GM23338 (cell line): ENCODE results near the gene DFFB. TPM values are rescaled to one million over a fixed set of nuclear protein-coding genes. Genes with fewer than 3 reads are reported as not detected.

Source experiments
- ATAC-seq: fragments of 200-7000 bp; cut with Tn5 transposase; 3 replicates; pipeline ENCODE4 v1.9.1; 2020
- DNase-seq: peaks from one replicate; pipeline ENCODE4 v3.0.0-alpha.2; 2015; ENCODE audit warnings: low spot score
- H2AFZ ChIP-seq: fragments of 200-600 bp; sonication (generic); 2 replicates; pipeline ENCODE4 v1.8.0; 2016; ENCODE audit warnings: antibody characterized with exemption, mild to moderate bottlenecking, moderate library complexity
- H3F3A ChIP-seq: fragments of 200-600 bp; sonication (generic); replicated peaks from 2 replicates; pipeline ENCODE4 v1.8.0; 2017; ENCODE audit warnings: antibody characterized with exemption, mixed run types, low read depth
- H3K27ac ChIP-seq: fragments of 200-600 bp; sonication (generic); 2 replicates; pipeline ENCODE4 v1.6.1; 2016; ENCODE audit warnings: low read depth
- H3K27me3 ChIP-seq: fragments of 200-600 bp; sonication (generic); 2 replicates; pipeline ENCODE4 v1.8.0; 2016; ENCODE audit warnings: mild to moderate bottlenecking, mixed run types, moderate library complexity; ENCODE audit not compliant: insufficient read depth
- H3K36me3 ChIP-seq: fragments of 200-600 bp; sonication (generic); 2 replicates; pipeline ENCODE4 v1.8.0; 2016; ENCODE audit warnings: mild to moderate bottlenecking; ENCODE audit not compliant: insufficient read depth
- H3K4me1 ChIP-seq: fragments of 200-600 bp; sonication (generic); 2 replicates; pipeline ENCODE4 v1.8.0; 2016; ENCODE audit warnings: mild to moderate bottlenecking, moderate library complexity; ENCODE audit not compliant: insufficient read depth
- H3K4me2 ChIP-seq: fragments of 200-600 bp; sonication (generic); 2 replicates; pipeline ENCODE4 v1.7.1; 2017; ENCODE audit warnings: mixed run types
- H3K4me3 ChIP-seq: fragments of 200-600 bp; sonication (generic); 2 replicates; pipeline ENCODE4 v1.6.1; 2016; ENCODE audit warnings: mixed run types
- H3K79me2 ChIP-seq: fragments of 200-600 bp; sonication (generic); replicated peaks from 2 replicates; pipeline ENCODE4 v1.8.0; 2017; ENCODE audit warnings: mild to moderate bottlenecking; ENCODE audit not compliant: insufficient read depth
- H3K9me2 ChIP-seq: fragments of 200-600 bp; sonication (generic); 2 replicates; pipeline ENCODE4 v1.8.0; 2017; ENCODE audit not compliant: insufficient read depth
- H4K20me1 ChIP-seq: fragments of 200-600 bp; sonication (generic); replicated peaks from 2 replicates; pipeline ENCODE4 v1.8.0; 2017; ENCODE audit warnings: mild to moderate bottlenecking; ENCODE audit not compliant: insufficient read depth
- H3K27ac Mint-ChIP-seq: 2 replicates; pipeline ENCODE4 v1.8.0; 2020; ENCODE audit warnings: inconsistent platforms, mild to moderate bottlenecking, moderate library complexity, mixed read lengths
- H3K27me3 Mint-ChIP-seq: 3 replicates; pipeline ENCODE4 v1.8.0; 2022; ENCODE audit warnings: low read depth, mild to moderate bottlenecking, moderate library complexity, mixed read lengths, inconsistent platforms; ENCODE audit not compliant: insufficient read depth, poor library complexity
- H3K36me3 Mint-ChIP-seq: 3 replicates; pipeline ENCODE4 v1.8.0; 2021; ENCODE audit warnings: low read depth, mild to moderate bottlenecking, inconsistent platforms, moderate library complexity, mixed read lengths
- H3K4me1 Mint-ChIP-seq: 3 replicates; pipeline ENCODE4 v1.8.0; 2020; ENCODE audit warnings: mild to moderate bottlenecking, inconsistent platforms, mixed read lengths
- H3K4me3 Mint-ChIP-seq: 3 replicates; pipeline ENCODE4 v1.8.0; 2021; ENCODE audit warnings: moderate library complexity, mild to moderate bottlenecking, inconsistent platforms, mixed read lengths
- H3K9me3 Mint-ChIP-seq: 3 replicates; pipeline ENCODE4 v1.8.0; 2020; ENCODE audit warnings: moderate library complexity, mild to moderate bottlenecking, inconsistent platforms, mixed read lengths
- CREB1 ChIP-seq: fragments of 250-450 bp; sonication (Bioruptor Pico); IDR thresholded peaks from 2 replicates; pipeline ENCODE4 v1.5.0; 2020; ENCODE audit warnings: low read depth, mild to moderate bottlenecking, moderate library complexity
- CTCF ChIP-seq, 2 experiments: fragments of 200-600 bp in 1 of 2; sonication (generic) in 1 of 2; conservative IDR thresholded peaks; 2 replicates each; pipeline versions ENCODE4 v1.5.1 to v1.6.1; 2016 to 2017; ENCODE audit warnings: antibody characterized with exemption in 2 of 2, low read depth in 2 of 2, mild to moderate bottlenecking in 2 of 2, moderate library complexity in 1 of 2
- ETS1 ChIP-seq: IDR thresholded peaks from 2 replicates; pipeline ENCODE4 v1.6.1; 2016; ENCODE audit warnings: antibody characterized with exemption
- EZH2 ChIP-seq: fragments of 200-600 bp; sonication (generic); IDR thresholded peaks from one replicate; pipeline ENCODE4 v1.8.0; 2017; ENCODE audit warnings: antibody characterized with exemption, mild to moderate bottlenecking, low read depth; ENCODE audit not compliant: unreplicated experiment
- EZH2phosphoT487 ChIP-seq: fragments of 200-600 bp; sonication (generic); IDR thresholded peaks from one replicate; pipeline ENCODE4 v1.8.1; 2018; ENCODE audit warnings: antibody characterized with exemption; ENCODE audit not compliant: unreplicated experiment
- JUNB ChIP-seq: IDR thresholded peaks from one replicate; pipeline ENCODE4 v1.6.1; 2016; ENCODE audit warnings: antibody characterized with exemption; ENCODE audit not compliant: unreplicated experiment
- NANOG ChIP-seq: IDR thresholded peaks from 2 replicates; pipeline ENCODE4 v1.6.1; 2016; ENCODE audit warnings: antibody characterized with exemption, borderline replicate concordance
- POLR2AphosphoS5 ChIP-seq: IDR thresholded peaks from 2 replicates; pipeline ENCODE4 v1.6.1; 2016; ENCODE audit warnings: antibody characterized with exemption, low read depth
- REST ChIP-seq: IDR thresholded peaks from one replicate; pipeline ENCODE4 v1.6.1; 2018; ENCODE audit warnings: antibody characterized with exemption; ENCODE audit not compliant: unreplicated experiment
- STAT1 ChIP-seq: IDR thresholded peaks from one replicate; pipeline ENCODE4 v1.6.1; 2016; ENCODE audit warnings: antibody characterized with exemption; ENCODE audit not compliant: unreplicated experiment
- ZNF114 ChIP-seq: fragments of 250-450 bp; sonication (Bioruptor Pico); IDR thresholded peaks from 2 replicates; pipeline ENCODE4 v1.5.0; 2020; ENCODE audit warnings: mild to moderate bottlenecking, moderate library complexity
- ZNF331 ChIP-seq: fragments of 250-450 bp; sonication (Bioruptor Pico); IDR thresholded peaks from 2 replicates; pipeline ENCODE4 v1.5.0; 2020; ENCODE audit warnings: low read depth, mild to moderate bottlenecking, moderate library complexity
- ZNF462 ChIP-seq: fragments of 250-450 bp; sonication (Bioruptor Pico); IDR thresholded peaks from 2 replicates; pipeline ENCODE4 v1.5.0; 2020; ENCODE audit warnings: mild to moderate bottlenecking, moderate library complexity
- polyA plus RNA-seq: library from polyadenylated mRNA; unstranded; fragments of >200 nt; fragmentation: Nextera tagmentation; extraction: Ambion mirVana; gene quantifications from 2 replicates; pipeline ENCODE4 v1.2.1, GENCODE V29; 2016
- total RNA-seq: library from RNA; depleted of rRNA; stranded (reverse); fragments of >200 nt; shearing (Covaris generic); gene quantifications from 2 replicates; pipeline ENCODE4 v1.2.3, GENCODE V29; 2014

The DFFB gene
- total and polyA plus RNA-seq, 2 experiments from 2014 or later: 6.5 to 18.1 TPM

GRCh38 chr1:3881193-3881480 lies 23.9 kb downstream of the DFFB start:
- no peak overlapping the region for H2AFZ ChIP-seq
- no peaks in the 10 kb centered on the region for H3K4me1 ChIP-seq
- no peaks in the 10 kb centered on the region for H3K27me3 ChIP-seq
- Mint-ChIP-seq H3K9me3 (peaks cover 18% of the 10 kb centered on the region), H3K27me3 (peaks cover 4% of the 10 kb centered on the region), H3K27ac (no peak overlapping the region), H3K36me3 (peaks cover 25% of the 10 kb centered on the region), H3K4me1 (no peaks in the 10 kb centered on the region), H3K4me3 (no peak overlapping the region)
- no peaks in the 10 kb centered on the region for H3K79me2 ChIP-seq
- DNase-seq: no peak
- H3K36me3 ChIP-seq: no peaks in the 10 kb centered on the region
- H3K4me3 ChIP-seq: no peak overlapping the region
- TF ChIP-seq CTCF (conservative IDR thresholded peaks at IDR 0.05; ENCODE audit: low read depth in 2 of 2): no peak
- TF ChIP-seq ETS1: no peak
- no peak for TF ChIP-seq STAT1
- TF ChIP-seq CREB1 (CRISPR knock-in tag): no peak
- TF ChIP-seq POLR2AphosphoS5: no peak
- TF ChIP-seq EZH2: no peak
- no peak for TF ChIP-seq ZNF462 (CRISPR knock-in tag)
- TF ChIP-seq REST: no peak
- TF ChIP-seq NANOG: no peak
- no peak for TF ChIP-seq ZNF114 (CRISPR knock-in tag)
- no peak for TF ChIP-seq ZNF331 (CRISPR knock-in tag)
- no peak for TF ChIP-seq JUNB
- no peak for TF ChIP-seq EZH2phosphoT487
- no peaks in the 10 kb centered on the region; the same call in 1 of the 2 replicates for H3K9me2 ChIP-seq
- H3F3A ChIP-seq: no peaks in the 10 kb centered on the region
- no peak overlapping the region for H3K27ac ChIP-seq
- H4K20me1 ChIP-seq: no peaks in the 10 kb centered on the region
- no peak for ATAC-seq
- no peak overlapping the region for H3K4me2 ChIP-seq
